Esophagus squamous epithelium (tissue), 5 donors: Measurements from ENCODE around the gene ARL13A. TPM values are rescaled to one million over a fixed set of nuclear protein-coding genes. Genes with fewer than 3 reads are reported as not detected.
"Not testable (repeated sequence)": the region's sequence is repeated elsewhere in the genome, so short reads cannot be mapped to it uniquely, and the experiment has no call there.

Experiments
- DNase-seq: peaks from one replicate; lab custom pipeline; 2025; lab: John Stamatoyannopoulos, UW
- H3K27ac ChIP-seq, 4 donors: fragments of 200-600 bp; sonication (generic); one replicate each; pipeline ENCODE4 v1.5.1; 2016 to 2019; ENCODE audit warnings: mild to moderate bottlenecking in 1 of 4
- H3K27me3 ChIP-seq, 4 donors: fragments of 200-600 bp; sonication (generic); 1 replicate in 3 of 4; 2 replicates in 1 of 4; pipeline versions ENCODE4 v1.5.1 to v1.6.0; 2017 to 2021; ENCODE audit warnings: antibody characterized with exemption in 1 of 4
- H3K36me3 ChIP-seq, 3 donors: fragments of 200-600 bp; sonication (generic); one replicate each; pipeline ENCODE4 v1.5.1; 2016 to 2019
- H3K4me1 ChIP-seq, 3 donors: fragments of 200-600 bp; sonication (generic); one replicate each; pipeline ENCODE4 v1.5.1; 2017 to 2019
- H3K4me3 ChIP-seq, 4 donors: fragments of 200-600 bp; sonication (generic); 1 replicate in 3 of 4; 2 replicates in 1 of 4; pipeline ENCODE4 v1.5.1; 2016 to 2019; ENCODE audit warnings: mild to moderate bottlenecking in 2 of 4, moderate library complexity in 1 of 4
- H3K9me3 ChIP-seq, 3 donors: fragments of 200-600 bp; sonication (generic); one replicate each; pipeline ENCODE4 v1.5.1; 2016 to 2019
- CTCF ChIP-seq, 6 experiments: fragments of 450-650 bp in 4 of 6; fragments of 200-600 bp in 2 of 6; sonication (generic) in 2 of 6; IDR thresholded peaks; one replicate each; pipeline ENCODE4 v1.5.1; 2016 to 2019; ENCODE audit warnings: antibody characterized with exemption in 6 of 6, mild to moderate bottlenecking in 4 of 6, moderate library complexity in 4 of 6
- POLR2A ChIP-seq, 4 donors: fragments of 450-650 bp; IDR thresholded peaks; one replicate each; pipeline ENCODE4 v1.6.1; 2017; ENCODE audit warnings: antibody characterized with exemption in 4 of 4, mild to moderate bottlenecking in 4 of 4, moderate library complexity in 3 of 4
- WGBS, 2 donors: methylation state at CpG; one replicate each; pipeline ENCODE4 v1.1.5; 2018; 5-methylcytosine and 5-hydroxymethylcytosine counted together
- intact Hi-C: fragments of 100-400 bp; cut with DNase I; formaldehyde crosslinking; loops from one replicate; pipeline ENCODE4 v1.15.0; 2022
- total RNA-seq, 4 donors: library from RNA; depleted of rRNA; stranded (reverse); fragments of >200 nt; gene quantifications; one replicate each; pipeline ENCODE4 v1.1.0, GENCODE V29; 2016
- donor health status: DM: yes; HTN: yes; CAD: no.

ARL13A gene
- total RNA-seq, 4 donors from 2014 or later = not detected

GRCh38 chrX:100973411-100973810 lies 3.9 kb downstream of the ARL13A start:
- intact Hi-C loops = no loop called here
- WGBS, 2 donors = 31 to 90% methylated on average over 2 to 19 of the region's 19 CpGs

DNA sequence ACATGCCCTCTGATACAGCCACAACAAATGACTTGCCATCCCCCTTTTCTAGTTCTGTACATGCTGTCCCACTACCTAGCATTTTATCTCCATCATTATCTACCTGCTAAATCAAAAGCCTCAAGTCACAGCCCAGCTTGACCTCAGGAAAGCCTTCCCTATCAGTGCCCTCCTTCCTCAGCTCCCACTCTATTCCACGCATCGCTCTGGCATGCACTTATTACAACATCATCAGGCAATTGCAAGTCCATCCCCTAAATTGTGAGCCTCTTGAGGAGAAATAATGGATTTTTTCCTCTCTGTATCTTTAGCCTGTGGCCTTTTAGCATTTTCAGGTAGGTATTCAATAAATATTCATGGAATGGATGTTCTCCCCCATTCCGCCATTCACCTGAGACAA lies 5.7 kb downstream of the ARL13A start:
- Histone ChIP-seq H3K36me3 (no peaks in the 10 kb centered on the region), H3K9me3 (no peaks in the 10 kb centered on the region), H3K27me3 (no peaks in the 10 kb centered on the region), H3K4me3 (no peak overlapping the region), H3K4me1 (no peaks in the 10 kb centered on the region), H3K27ac (no peak overlapping the region)
- 93 to 94% methylated on average over 3 of the region's 3 CpGs for WGBS, 2 donors
- intact Hi-C loops = no loop called here
- DNase-seq = no peak
- TF ChIP-seq CTCF (IDR thresholded peaks at IDR 0.05) = no peak
- no peak for TF ChIP-seq POLR2A (IDR thresholded peaks at IDR 0.05)

More at GRCh38 chrX:100973411-100973810, 3.9 kb downstream of the ARL13A start:
- no peaks in the 10 kb centered on the region for H3K9me3 ChIP-seq
- DNase-seq = no peak
- H3K27ac ChIP-seq = no peak overlapping the region
- no peak overlapping the region for H3K4me3 ChIP-seq
- no peaks in the 10 kb centered on the region for H3K36me3 ChIP-seq
- no peak for TF ChIP-seq CTCF (IDR thresholded peaks at IDR 0.05)
- no peak for TF ChIP-seq POLR2A (IDR thresholded peaks at IDR 0.05)
- H3K27me3 ChIP-seq = no peaks in the 10 kb centered on the region
- no peaks in the 10 kb centered on the region for H3K4me1 ChIP-seq

DNA sequence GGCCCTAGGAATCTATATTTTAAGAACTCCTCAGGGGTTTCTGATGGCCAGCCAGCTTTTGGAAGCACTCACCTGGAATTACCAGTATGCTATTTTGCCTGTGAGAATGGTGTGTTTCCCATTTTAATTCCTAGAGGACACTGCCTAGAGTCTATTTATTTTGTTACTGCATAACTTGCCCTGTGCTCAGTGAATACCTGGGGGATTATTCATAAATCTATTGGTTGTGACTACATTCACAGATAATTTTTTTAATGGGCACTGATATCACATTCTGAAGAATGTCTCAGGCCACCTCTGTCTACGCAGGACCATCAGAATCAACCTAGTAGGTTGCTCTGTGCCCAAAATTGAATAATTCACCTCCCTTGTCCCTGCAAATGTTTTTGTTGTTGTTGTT lies 6.7 kb downstream of the ARL13A start:
- intact Hi-C loops = no loop called here
- H3K9me3 ChIP-seq = no peaks in the 10 kb centered on the region
- no peaks in the 10 kb centered on the region for H3K36me3 ChIP-seq
- H3K27ac ChIP-seq = no peak overlapping the region
- no peak for DNase-seq
- H3K27me3 ChIP-seq = no peaks in the 10 kb centered on the region
- TF ChIP-seq CTCF (IDR thresholded peaks at IDR 0.05) = no peak
- TF ChIP-seq POLR2A (IDR thresholded peaks at IDR 0.05) = no peak
- H3K4me1 ChIP-seq = no peaks in the 10 kb centered on the region
- 100% methylated on average over 1 of the region's 1 CpG for WGBS, 2 donors
- H3K4me3 ChIP-seq = no peak overlapping the region

DNA sequence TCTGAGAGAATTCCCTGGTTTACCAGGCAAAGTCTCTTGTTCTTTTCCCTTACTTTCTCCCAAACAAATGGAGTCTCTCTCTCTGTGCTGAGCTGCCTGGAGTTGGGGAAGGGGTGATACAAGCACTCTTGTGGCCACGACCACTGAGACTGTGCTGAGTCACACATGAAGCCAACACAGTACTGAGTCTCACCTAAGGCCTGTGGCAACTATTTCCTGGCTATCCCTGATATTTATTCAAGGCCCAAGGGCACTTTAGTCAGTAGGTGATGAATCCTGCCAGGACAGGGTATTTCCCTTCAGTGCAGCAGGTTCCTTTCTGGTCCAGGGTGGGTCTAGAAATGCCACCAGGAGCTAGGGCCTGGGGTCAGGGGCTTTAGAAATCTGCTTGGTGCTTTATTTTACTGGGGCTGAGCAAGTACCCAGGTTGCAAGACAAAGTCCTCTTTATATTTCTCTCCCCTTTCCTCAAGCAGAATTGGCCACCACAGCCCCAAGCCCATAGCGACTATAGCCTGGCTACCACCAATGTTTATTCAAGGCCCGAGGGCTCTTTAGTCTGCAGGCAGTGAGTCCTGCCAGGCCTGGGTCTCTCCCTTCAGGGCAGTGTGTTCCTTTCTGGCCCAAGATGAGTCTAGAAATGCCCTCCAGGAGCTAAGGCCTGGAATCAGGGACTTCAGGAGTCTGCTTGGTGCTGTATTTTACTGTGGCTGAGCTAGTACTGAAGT lies 10.5 kb downstream of the ARL13A start:
- Histone ChIP-seq H3K9me3 (no peaks in the 10 kb centered on the region), H3K36me3 (no peaks in the 10 kb centered on the region), H3K4me3 (no peak overlapping the region), H3K27me3 (no peaks in the 10 kb centered on the region), H3K27ac (no peak overlapping the region), H3K4me1 (no peaks in the 10 kb centered on the region)
- DNase-seq = no peak
- intact Hi-C loops = no loop called here
- 0 to 60% methylated on average over 1 to 3 of the region's 3 CpGs for WGBS, 2 donors
- TF ChIP-seq CTCF (IDR thresholded peaks at IDR 0.05) (no peak), POLR2A (IDR thresholded peaks at IDR 0.05) (no peak)

GRCh38 chrX:100980608-100981497 lies 11.3 kb downstream of the ARL13A start:
- no peaks in the 10 kb centered on the region for H3K4me1 ChIP-seq
- H3K27me3 ChIP-seq = no peaks in the 10 kb centered on the region
- no peak for TF ChIP-seq CTCF (IDR thresholded peaks at IDR 0.05)
- TF ChIP-seq POLR2A (IDR thresholded peaks at IDR 0.05) = no peak
- DNase-seq = no peak
- WGBS, 2 donors = 82% methylated on average over 5 of the region's 6 CpGs; no CpG with 5 or more reads in 1 of the 2 donors
- no peak overlapping the region for H3K27ac ChIP-seq
- H3K4me3 ChIP-seq = no peak overlapping the region
- H3K9me3 ChIP-seq = no peaks in the 10 kb centered on the region
- intact Hi-C loops = no loop called here
- H3K36me3 ChIP-seq = no peaks in the 10 kb centered on the region

DNA sequence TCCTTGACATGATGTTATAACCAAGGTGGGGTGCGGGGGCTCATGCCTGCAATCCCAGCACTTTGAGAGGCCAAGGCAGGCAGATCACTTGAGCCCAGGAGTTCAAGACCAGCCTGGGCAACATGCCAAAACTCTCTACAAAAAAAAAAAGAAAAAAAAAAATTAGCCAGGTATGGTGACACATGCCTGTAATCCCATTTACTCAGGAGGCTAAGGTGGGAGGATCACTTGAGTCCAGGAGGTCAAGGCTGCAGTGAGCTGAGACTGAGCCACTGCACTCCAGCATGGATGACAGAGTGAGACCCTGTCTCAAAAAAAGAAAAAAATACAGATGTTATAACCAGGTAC lies 12.0 kb downstream of the ARL13A start:
- H3K36me3 ChIP-seq, DNase-seq, H3K4me3 ChIP-seq, H3K9me3 ChIP-seq, H3K27me3 ChIP-seq, H3K4me1 ChIP-seq, H3K27ac ChIP-seq, intact Hi-C loops: not testable (repeated sequence)
- WGBS, 2 donors = no CpG with 5 or more reads among the region's 1 CpG
